Endothelial cell of umbilical vein (primary cell): ENCODE measurements around the gene RUFY3. TPM values are rescaled to one million over a fixed set of nuclear protein-coding genes. Genes with fewer than 3 reads are reported as not detected.

Source experiments
- BruUV-seq: library from RNA; stranded (reverse); fragments of 400-500 nt; replicated peaks from 2 replicates; lab custom pipeline; 2021; lab: Mats Ljungman, UMichigan
- CTCF ChIA-PET: fragments of 300-600, 350-600 bp; sonication (Branson Sonifier 250); formaldehyde crosslinking; loops from one replicate; lab custom pipeline; 2021; ENCODE audit warnings: antibody characterized with exemption, inconsistent platforms; lab: Charles Lee
- POLR2A ChIA-PET: fragments of 300-600, 350-600 bp; sonication (Branson Sonifier 250); formaldehyde crosslinking; loops from one replicate; lab custom pipeline; 2021; ENCODE audit warnings: antibody characterized with exemption, inconsistent platforms; lab: Charles Lee
- DNase-seq: peaks from one replicate; pipeline ENCODE4 v3.0.0-alpha.2; 2011; ENCODE audit warnings: low read depth, low spot score
- FAIRE-seq: peaks from 2 replicates; lab custom pipeline; 2011; peaks lifted over from hg19 to GRCh38; lab: Jason Lieb, UNC
- H2AFZ ChIP-seq: 2 replicates; pipeline ENCODE4 v1.6.0; 2012; ENCODE audit warnings: low read depth, low read length, control low read depth, inconsistent platforms
- H3K27ac ChIP-seq: 2 replicates; pipeline ENCODE4 v1.5.1; 2011; ENCODE audit warnings: low read depth, mild to moderate bottlenecking, control low read depth, low read length, moderate library complexity; ENCODE audit not compliant: insufficient read depth
- H3K27me3 ChIP-seq, 2 experiments: 2 replicates each; pipeline versions ENCODE4 v1.6.0 to v1.6.1; 2011; ENCODE audit warnings: low read length in 2 of 2, mixed read lengths in 1 of 2; ENCODE audit not compliant: control insufficient read depth in 2 of 2, insufficient read depth in 2 of 2
- H3K36me3 ChIP-seq, 2 experiments: 2 replicates in 1 of 2; 3 replicates in 1 of 2; pipeline ENCODE4 v1.5.1; 2011; ENCODE audit warnings: low read length in 2 of 2, mild to moderate bottlenecking in 1 of 2, moderate library complexity in 1 of 2; ENCODE audit not compliant: control insufficient read depth in 2 of 2, insufficient read depth in 2 of 2; ENCODE audit errors: extremely low read depth in 1 of 2
- H3K4me1 ChIP-seq: 3 replicates; pipeline ENCODE4 v1.5.1; 2011; ENCODE audit warnings: mild to moderate bottlenecking, low read length; ENCODE audit not compliant: control insufficient read depth, insufficient read depth; ENCODE audit errors: extremely low read depth
- H3K4me2 ChIP-seq: 2 replicates; pipeline ENCODE4 v1.6.1; 2011; ENCODE audit warnings: low read length, control low read depth, mixed read lengths; ENCODE audit not compliant: insufficient read depth
- H3K4me3 ChIP-seq, 3 experiments: fragments of 200-600 bp in 1 of 3; sonication (generic), shearing (Covaris generic) in 1 of 3; replicated peaks in 1 of 3; 2 replicates each; pipeline ENCODE4 v1.5.1; 2011 to 2016; ENCODE audit warnings: control low read depth in 3 of 3, low read length in 3 of 3, mild to moderate bottlenecking in 2 of 3, inconsistent platforms in 1 of 3, low read depth in 1 of 3, moderate library complexity in 1 of 3; ENCODE audit not compliant: insufficient read depth in 1 of 3
- H3K79me2 ChIP-seq: 2 replicates; pipeline ENCODE4 v1.6.0; 2012; ENCODE audit warnings: low read length, inconsistent platforms; ENCODE audit not compliant: control insufficient read depth, insufficient read depth
- H3K9ac ChIP-seq: replicated peaks from 2 replicates; pipeline ENCODE3; 2011; ENCODE audit warnings: low read length, control low read depth; ENCODE audit not compliant: insufficient read depth; ENCODE audit errors: extremely low read depth
- H3K9me1 ChIP-seq: replicated peaks from 3 replicates; pipeline ENCODE4 v1.6.0; 2011; ENCODE audit warnings: mild to moderate bottlenecking, low read length; ENCODE audit not compliant: control insufficient read depth, insufficient read depth; ENCODE audit errors: extremely low read depth
- H3K9me3 ChIP-seq: replicated peaks from 2 replicates; pipeline ENCODE4 v1.5.1; 2012; ENCODE audit warnings: low read length, inconsistent platforms; ENCODE audit not compliant: control insufficient read depth, insufficient read depth
- H4K20me1 ChIP-seq: replicated peaks from 2 replicates; pipeline ENCODE3; 2011; ENCODE audit warnings: mild to moderate bottlenecking, low read length; ENCODE audit not compliant: control insufficient read depth, insufficient read depth; ENCODE audit errors: extremely low read depth
- EZH2 ChIP-seq: IDR thresholded peaks from 2 replicates; pipeline ENCODE4 v1.6.1; 2012; ENCODE audit warnings: borderline replicate concordance, low read depth, mild to moderate bottlenecking, moderate library complexity, low read length, inconsistent platforms; ENCODE audit not compliant: severe bottlenecking
- FOS ChIP-seq: IDR thresholded peaks from 2 replicates; pipeline ENCODE4 v1.6.1; 2011; ENCODE audit warnings: mild to moderate bottlenecking, low read length, moderate library complexity, borderline replicate concordance; ENCODE audit not compliant: insufficient read depth
- GATA2 ChIP-seq: IDR thresholded peaks from 2 replicates; pipeline ENCODE4 v1.7.0; 2011; ENCODE audit warnings: low read depth, mild to moderate bottlenecking, moderate library complexity, mixed read lengths, low read length; ENCODE audit not compliant: insufficient read length, insufficient read depth
- JUN ChIP-seq: IDR thresholded peaks from 2 replicates; pipeline ENCODE4 v1.6.1; 2011; ENCODE audit warnings: borderline replicate concordance, low read depth; ENCODE audit not compliant: insufficient read length, insufficient read depth
- MYC ChIP-seq: IDR thresholded peaks from one replicate; pipeline ENCODE4 v1.6.1; 2011; ENCODE audit warnings: mild to moderate bottlenecking, low read depth, low read length
- POLR2A ChIP-seq: IDR thresholded peaks from 2 replicates; pipeline ENCODE4 v1.6.1; 2012; ENCODE audit warnings: low read depth, mild to moderate bottlenecking, control low read depth, low read length
- POLR2AphosphoS5 ChIP-seq: IDR thresholded peaks from 2 replicates; pipeline ENCODE4 v1.6.1; 2012; ENCODE audit warnings: low read depth, mild to moderate bottlenecking, control low read depth, low read length, moderate library complexity; ENCODE audit not compliant: insufficient read depth
- dilution Hi-C: fragments of 300-500 bp; cut with MboI; formaldehyde crosslinking; loops from one replicate; pipeline ENCODE4 v1.15.0; 2019; ENCODE audit warnings: low sequenced_read_pairs; ENCODE audit not compliant: extremely low pct_ligation_motif_present
- intact Hi-C: fragments of 100-400 bp; cut with micrococcal nuclease; formaldehyde crosslinking; loops from one replicate; pipeline ENCODE4 v1.10.0; 2022
- polyA plus RNA-seq, 4 experiments: library from polyadenylated mRNA; depleted of rRNA in 3 of 4; stranded (reverse) in 3 of 4; unstranded in 1 of 4; fragments of >200 nt; gene quantifications; 2 replicates each; pipeline versions ENCODE4 v1.2.1 to v1.2.3, GENCODE V29; 2011 to 2012; ENCODE audit warnings: missing spikeins in 1 of 4
- total RNA-seq: library from RNA; stranded (reverse); gene quantifications from 2 replicates; pipeline ENCODE4 v1.2.3, GENCODE V29; 2021
- TF ChIP-seq, protein P1 (sequence below), 2 donors: IDR thresholded peaks; 1 replicate in 1 of 2; 2 replicates in 1 of 2; pipeline ENCODE4 v1.5.1; 2011; ENCODE audit warnings: low read length in 2 of 2, mild to moderate bottlenecking in 2 of 2, moderate library complexity in 2 of 2, control low read depth in 1 of 2, inconsistent platforms in 1 of 2, low read depth in 1 of 2; ENCODE audit not compliant: insufficient read depth in 1 of 2; ENCODE audit errors: extremely low read depth in 1 of 2
- TF ChIP-seq, protein P2 (sequence below): IDR thresholded peaks from 2 replicates; pipeline ENCODE4 v1.6.1; 2011; ENCODE audit not compliant: insufficient read depth, insufficient read length

The RUFY3 gene
- total and polyA plus RNA-seq, 2 donors (not counting 3 experiments of a cell fraction or from before 2014, with no cell fraction given) = 10.0 to 52.8 TPM

DNA sequence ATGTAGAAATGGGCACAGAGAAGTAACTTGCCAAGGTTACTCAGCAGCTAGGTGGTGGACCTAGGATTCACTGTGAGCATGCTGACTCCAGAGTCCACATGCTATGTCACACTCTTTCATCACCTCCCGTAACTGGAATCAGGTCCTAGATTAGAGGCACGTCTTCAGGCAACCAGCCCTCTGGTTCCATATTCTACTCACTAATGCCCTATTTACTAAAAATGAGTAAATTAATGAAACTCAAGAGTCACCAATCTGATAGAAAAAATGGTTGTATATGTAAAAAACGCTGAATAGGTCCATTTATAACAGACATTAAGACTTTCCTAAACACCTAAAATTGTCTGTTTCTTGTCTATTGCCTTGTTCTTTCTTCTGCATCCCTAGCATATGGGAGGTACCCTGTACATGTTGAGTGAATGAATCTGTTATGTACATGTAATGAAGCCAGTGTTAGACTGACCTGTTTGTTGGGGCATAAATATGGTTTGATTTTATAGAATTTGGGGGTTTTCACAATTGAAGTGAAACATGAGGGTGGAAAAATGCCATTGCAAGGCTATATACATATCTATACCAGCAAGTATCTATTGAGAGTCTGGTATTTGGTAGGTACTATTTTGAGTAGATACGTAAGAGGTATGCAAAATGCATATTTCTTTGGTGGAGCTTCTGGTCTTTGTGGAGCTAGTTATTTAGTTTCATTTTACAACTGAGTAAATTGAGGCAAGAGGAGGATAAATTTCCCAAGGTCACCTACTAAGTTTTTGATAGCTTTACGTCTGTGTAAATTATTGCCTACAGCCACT, 7.5 kb upstream of the RUFY3 start:
- FAIRE-seq (no peak), DNase-seq (no peak)
- no peaks in the 10 kb centered on the region for H3K27me3 ChIP-seq
- no peaks in the 10 kb centered on the region for H3K36me3 ChIP-seq
- no peak overlapping the region for H3K9ac ChIP-seq
- no peak overlapping the region for H3K27ac ChIP-seq
- H4K20me1 ChIP-seq = no peaks in the 10 kb centered on the region
- BruUV-seq = no TSS peak
- intact Hi-C loops (no loop called here), dilution Hi-C loops (no loop called here)
- TF ChIP-seq POLR2A (no peak), EZH2 (no peak), MYC (no peak), GATA2 (no peak), FOS (no peak), POLR2AphosphoS5 (no peak), JUN (no peak)
- TF ChIP-seq, protein P1, sequence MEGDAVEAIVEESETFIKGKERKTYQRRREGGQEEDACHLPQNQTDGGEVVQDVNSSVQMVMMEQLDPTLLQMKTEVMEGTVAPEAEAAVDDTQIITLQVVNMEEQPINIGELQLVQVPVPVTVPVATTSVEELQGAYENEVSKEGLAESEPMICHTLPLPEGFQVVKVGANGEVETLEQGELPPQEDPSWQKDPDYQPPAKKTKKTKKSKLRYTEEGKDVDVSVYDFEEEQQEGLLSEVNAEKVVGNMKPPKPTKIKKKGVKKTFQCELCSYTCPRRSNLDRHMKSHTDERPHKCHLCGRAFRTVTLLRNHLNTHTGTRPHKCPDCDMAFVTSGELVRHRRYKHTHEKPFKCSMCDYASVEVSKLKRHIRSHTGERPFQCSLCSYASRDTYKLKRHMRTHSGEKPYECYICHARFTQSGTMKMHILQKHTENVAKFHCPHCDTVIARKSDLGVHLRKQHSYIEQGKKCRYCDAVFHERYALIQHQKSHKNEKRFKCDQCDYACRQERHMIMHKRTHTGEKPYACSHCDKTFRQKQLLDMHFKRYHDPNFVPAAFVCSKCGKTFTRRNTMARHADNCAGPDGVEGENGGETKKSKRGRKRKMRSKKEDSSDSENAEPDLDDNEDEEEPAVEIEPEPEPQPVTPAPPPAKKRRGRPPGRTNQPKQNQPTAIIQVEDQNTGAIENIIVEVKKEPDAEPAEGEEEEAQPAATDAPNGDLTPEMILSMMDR (IDR thresholded peaks at IDR 0.05; ENCODE audit: extremely low read depth in 1 of 2, insufficient read depth in 1 of 2, low read depth in 1 of 2, low read length in 2 of 2) = no peak
- TF ChIP-seq, protein P2, sequence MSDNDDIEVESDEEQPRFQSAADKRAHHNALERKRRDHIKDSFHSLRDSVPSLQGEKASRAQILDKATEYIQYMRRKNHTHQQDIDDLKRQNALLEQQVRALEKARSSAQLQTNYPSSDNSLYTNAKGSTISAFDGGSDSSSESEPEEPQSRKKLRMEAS = no peak
- ChIA-PET CTCF (no interaction called here), POLR2A (no interaction called here)
- no peak overlapping the region for H3K4me3 ChIP-seq
- no peaks in the 10 kb centered on the region for H3K9me3 ChIP-seq
- H3K4me2 ChIP-seq = no peak overlapping the region
- H3K4me1 ChIP-seq = peaks cover 5% of the 10 kb centered on the region
- H2AFZ ChIP-seq = no peak overlapping the region
- peaks cover 33% of the 10 kb centered on the region for H3K79me2 ChIP-seq
- no peaks in the 10 kb centered on the region for H3K9me1 ChIP-seq
